Measurements from ENCODE around the gene CAPN15. TPM values are rescaled to one million over a fixed set of nuclear protein-coding genes. Genes with fewer than 3 reads are reported as not detected.
A peak's percentile ranks its signal among the peaks of the same experiment; 100 is the strongest.

CAPN15 gene
- total RNA-seq, 1 experiment from 2014 or later: 76.4 TPM

DNA sequence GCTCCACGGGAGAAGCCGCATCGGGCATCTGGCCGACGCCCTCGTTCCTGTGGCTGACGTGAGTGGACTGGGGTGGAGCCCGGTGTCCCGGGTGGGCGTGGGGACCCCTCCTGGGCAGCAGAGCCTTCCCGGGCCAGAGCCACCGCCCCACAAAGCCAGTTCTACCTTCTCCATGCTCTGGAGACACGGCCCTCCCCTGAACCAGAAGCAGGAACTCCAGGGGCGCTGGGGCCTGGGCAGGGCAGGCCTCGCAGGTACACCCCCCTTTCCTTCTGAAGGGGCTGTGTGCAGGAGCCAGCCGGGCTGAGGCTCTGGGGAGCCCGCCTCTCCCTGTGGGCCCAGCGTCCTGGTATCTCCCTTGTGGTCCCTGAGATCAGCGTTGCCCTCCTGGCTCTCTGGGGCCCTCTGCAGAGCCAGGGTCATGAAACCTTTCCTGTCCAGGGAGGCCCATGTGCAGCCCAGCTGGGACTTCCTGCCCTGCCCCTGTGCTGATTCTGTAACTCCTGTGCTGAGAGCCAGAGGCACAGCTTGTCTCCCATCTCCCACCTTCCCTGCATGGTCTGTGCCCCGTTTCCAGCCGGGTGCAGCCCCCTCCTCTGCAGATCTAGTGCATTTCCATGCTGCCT is 48.8 kb downstream of the CAPN15 start:
- Histone ChIP-seq H3K27ac (ENCODE audit: insufficient read length, low read depth, low read length) (no peak overlapping the region), H3K23me2 (ENCODE audit: insufficient read length, low read depth, low read length, poor library complexity, severe bottlenecking) (no peaks in the 10 kb centered on the region), H3K9me3 (ENCODE audit: control insufficient read depth, low read depth, low read length) (no peaks in the 10 kb centered on the region), H3K23ac (ENCODE audit: insufficient read length, low read depth, low read length) (no peak overlapping the region), H4K8ac (replicated peaks; ENCODE audit: insufficient read length, low read depth, low read length) (no peak overlapping the region), H3K56ac (ENCODE audit: insufficient read length, low read depth, low read length) (no peak overlapping the region), H2BK15ac (ENCODE audit: low read depth, low read length) (no peak overlapping the region), H3K79me2 (ENCODE audit: insufficient read depth, low read length) (no peaks in the 10 kb centered on the region), H4K91ac (ENCODE audit: insufficient read length, low read depth, low read length) (no peak overlapping the region), H3K18ac (ENCODE audit: insufficient read length, low read depth, low read length) (no peak overlapping the region), H2BK20ac (ENCODE audit: low read depth, low read length, poor library complexity, severe bottlenecking) (no peak overlapping the region), H4K5ac (ENCODE audit: insufficient read length, low read depth, low read length) (no peak overlapping the region), H3K79me1 (ENCODE audit: insufficient read depth, low read depth, low read length, poor library complexity, severe bottlenecking) (no peaks in the 10 kb centered on the region), H3K27me3 (ENCODE audit: insufficient read depth, low read length) (no peaks in the 10 kb centered on the region), H2AFZ (ENCODE audit: low read length) (no peak overlapping the region), H3K4me2 (ENCODE audit: insufficient read depth, insufficient read length, low read length) (no peak overlapping the region), H2BK5ac (ENCODE audit: insufficient read length, low read length) (no peak overlapping the region), H2BK120ac (ENCODE audit: low read depth, low read length, poor library complexity, severe bottlenecking) (no peak overlapping the region), H3K4me1 (ENCODE audit: insufficient read depth, low read length) (no peaks in the 10 kb centered on the region), H3K14ac (ENCODE audit: insufficient read depth, low read length) (no peak overlapping the region), H3K9ac (ENCODE audit: extremely low read depth, insufficient read length, low read length) (no peak overlapping the region), H2AK5ac (ENCODE audit: insufficient read length, low read length) (no peak overlapping the region), H4K20me1 (ENCODE audit: control insufficient read depth, insufficient read depth, insufficient read length) (no peaks in the 10 kb centered on the region), H3T11ph (ENCODE audit: low read length) (no peak overlapping the region), H3K4ac (ENCODE audit: low read depth, low read length) (no peak overlapping the region), H2BK12ac (ENCODE audit: insufficient read length, low read depth, low read length) (no peak overlapping the region)
- peaks cover 0 to 4% (median 3%) of the 10 kb centered on the region in 3 experiments; a peak in 4 of 7 replicates for H3K36me3 Mint-ChIP-seq (ENCODE audit: insufficient read depth in 1 of 3, low read depth in 3 of 3)
- no CpG with 5 or more reads among the region's 21 CpGs for WGBS (ENCODE audit: extremely low coverage, insufficient read length, low lambda C conversion rate)
- peaks cover 2% of the 10 kb centered on the region; the same call in 1 of the 2 replicates for H3K27me3 Mint-ChIP-seq (ENCODE audit: low read depth)
- TF ChIP-seq, protein P1, sequence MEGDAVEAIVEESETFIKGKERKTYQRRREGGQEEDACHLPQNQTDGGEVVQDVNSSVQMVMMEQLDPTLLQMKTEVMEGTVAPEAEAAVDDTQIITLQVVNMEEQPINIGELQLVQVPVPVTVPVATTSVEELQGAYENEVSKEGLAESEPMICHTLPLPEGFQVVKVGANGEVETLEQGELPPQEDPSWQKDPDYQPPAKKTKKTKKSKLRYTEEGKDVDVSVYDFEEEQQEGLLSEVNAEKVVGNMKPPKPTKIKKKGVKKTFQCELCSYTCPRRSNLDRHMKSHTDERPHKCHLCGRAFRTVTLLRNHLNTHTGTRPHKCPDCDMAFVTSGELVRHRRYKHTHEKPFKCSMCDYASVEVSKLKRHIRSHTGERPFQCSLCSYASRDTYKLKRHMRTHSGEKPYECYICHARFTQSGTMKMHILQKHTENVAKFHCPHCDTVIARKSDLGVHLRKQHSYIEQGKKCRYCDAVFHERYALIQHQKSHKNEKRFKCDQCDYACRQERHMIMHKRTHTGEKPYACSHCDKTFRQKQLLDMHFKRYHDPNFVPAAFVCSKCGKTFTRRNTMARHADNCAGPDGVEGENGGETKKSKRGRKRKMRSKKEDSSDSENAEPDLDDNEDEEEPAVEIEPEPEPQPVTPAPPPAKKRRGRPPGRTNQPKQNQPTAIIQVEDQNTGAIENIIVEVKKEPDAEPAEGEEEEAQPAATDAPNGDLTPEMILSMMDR (conservative IDR thresholded peaks at IDR 0.05): no peak
- H3K27ac Mint-ChIP-seq: peak overlapping the region in 2 of 3 experiments; percentile 81 to 90; a peak in 4 of 7 replicates
- no peak overlapping the region for H3K4me3 Mint-ChIP-seq
- peaks cover 3 to 13% of the 10 kb centered on the region in 2 experiments for H3K4me1 Mint-ChIP-seq
- H3K9me3 Mint-ChIP-seq: no peaks in the 10 kb centered on the region
- no peak for DNase-seq

All from H9 (cell line).